Nucleus accumbens (tissue), 56 donors: ENCODE measurements around the gene FBLN5.

Experiments
- DNase-seq, 56 donors: peaks; one replicate each; lab custom pipeline; 2025; lab: John Stamatoyannopoulos, UW

The FBLN5 gene

GRCh38 chr14:91947475-91948184, at the start of gene FBLN5:
Gene FBLN5 (minus strand): TSS chr14:91947694. CDS start chr14:91947229, 465 bp downstream.
- peak in 14 of 56 donors; percentile 3 to 56 (median 31) for DNase-seq

- DNase-seq: no peak
Measured at GRCh38 chr14:91996948-91997371, 49.5 kb upstream of the FBLN5 start.

GRCh38 chr14:91987192-91987591, 39.7 kb upstream of the FBLN5 start:
- no peak for DNase-seq

- DNase-seq: no peak
Measured at GRCh38 chr14:91985521-91986255, 38.2 kb upstream of the FBLN5 start.

DNA sequence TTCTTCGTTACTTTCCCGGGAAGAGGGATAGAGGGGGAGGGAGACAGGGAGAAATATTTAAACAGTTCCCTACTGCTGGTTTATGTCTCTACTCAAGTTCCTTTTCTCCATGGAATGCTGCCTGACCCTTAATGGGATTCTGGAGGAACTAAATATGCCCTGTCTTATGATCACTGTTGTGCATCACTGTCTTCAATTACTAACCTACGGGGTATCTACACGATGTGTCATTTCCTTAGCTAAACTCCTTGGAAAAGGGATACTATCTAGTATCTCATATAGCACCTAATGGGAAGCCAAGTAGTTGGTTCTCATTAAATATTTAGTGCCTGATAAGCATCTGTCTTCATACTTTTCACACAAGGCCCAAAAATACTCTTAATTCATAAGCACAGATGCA, 37.5 kb upstream of the FBLN5 start:
- no peak for DNase-seq

- DNase-seq: no peak
Measured at GRCh38 chr14:91983588-91983987, 36.1 kb upstream of the FBLN5 start.

DNA sequence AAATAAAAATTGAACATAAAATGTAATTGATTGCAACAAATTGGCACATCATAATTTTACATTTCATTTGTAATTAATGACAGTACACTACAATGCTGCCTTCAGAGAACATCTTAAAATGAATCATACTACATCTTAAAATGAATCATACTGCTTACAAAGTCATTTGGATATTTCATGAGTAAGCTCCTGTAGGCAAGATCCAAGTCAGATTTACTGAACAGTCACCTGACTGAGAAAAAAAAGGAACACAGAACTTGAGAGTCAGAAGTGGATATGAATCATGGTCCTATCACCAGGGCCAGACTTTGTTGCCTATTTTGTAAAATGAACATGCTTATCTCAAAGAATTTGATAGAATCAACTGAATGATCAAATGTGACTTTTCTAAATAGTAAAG, 32.7 kb upstream of the FBLN5 start:
- DNase-seq: peak in 1 of 56 donors; percentile 17

DNA sequence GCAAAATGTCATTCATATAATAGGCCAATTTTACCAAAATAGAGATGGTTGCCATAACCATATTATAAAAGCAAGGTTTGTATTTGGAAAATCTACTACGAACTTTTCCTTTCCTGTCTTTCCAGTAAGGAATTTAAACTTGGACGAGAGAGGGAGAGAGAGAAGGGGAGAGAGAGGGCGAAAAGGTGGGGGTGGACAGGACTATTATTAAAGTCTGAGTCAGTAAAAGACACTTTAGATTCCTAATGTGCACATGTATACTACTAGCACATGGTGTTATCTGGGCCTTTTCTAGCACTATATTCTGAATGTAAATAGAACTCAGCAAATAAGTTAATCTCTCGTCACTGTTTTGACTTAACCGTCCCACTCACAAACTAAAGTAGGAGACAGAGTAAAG, 30.4 kb upstream of the FBLN5 start:
- DNase-seq: no peak

DNA sequence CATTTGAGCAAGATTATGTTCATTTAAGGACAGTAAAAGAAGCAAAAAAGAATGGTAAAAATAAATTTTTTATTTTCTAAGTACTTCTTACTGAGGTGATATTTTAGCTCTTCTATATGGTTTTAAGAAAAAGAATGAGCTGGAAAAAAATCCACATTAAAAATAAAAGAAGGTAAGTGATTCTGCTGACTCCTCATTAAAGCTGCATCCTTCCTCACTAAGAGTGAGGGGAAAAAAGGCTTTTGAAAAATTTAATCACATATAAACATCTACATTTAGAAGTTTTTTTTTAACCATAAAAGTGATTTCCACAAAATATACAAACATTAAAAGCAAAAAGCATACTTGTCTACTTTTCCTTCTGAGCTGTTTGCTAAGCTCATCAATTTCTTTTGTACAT, 28.3 kb upstream of the FBLN5 start:
- DNase-seq: no peak

- DNase-seq: no peak
Measured at GRCh38 chr14:91971188-91971778, 23.8 kb upstream of the FBLN5 start.

GRCh38 chr14:91968280-91968679, 20.8 kb upstream of the FBLN5 start:
- DNase-seq: no peak

DNA sequence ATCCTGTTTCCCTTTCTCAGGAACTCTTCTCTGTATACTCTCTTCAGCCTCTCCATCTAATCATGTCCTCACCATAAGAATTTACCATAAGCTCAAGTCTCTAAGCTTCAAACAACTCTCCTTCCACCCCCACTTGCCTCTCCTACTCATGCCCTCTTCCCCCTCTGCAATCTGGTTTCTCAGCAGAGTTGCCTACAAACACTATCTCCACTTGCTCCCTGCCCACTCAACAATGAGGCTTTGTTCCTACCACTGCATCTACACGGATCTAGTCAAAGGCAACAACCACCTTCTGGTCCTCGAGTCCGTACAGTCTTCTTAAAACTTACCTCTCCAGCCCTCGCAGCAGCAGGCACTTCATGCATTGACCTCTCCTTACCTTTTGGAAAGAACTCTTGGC, 17.2 kb upstream of the FBLN5 start:
- DNase-seq: no peak

DNA sequence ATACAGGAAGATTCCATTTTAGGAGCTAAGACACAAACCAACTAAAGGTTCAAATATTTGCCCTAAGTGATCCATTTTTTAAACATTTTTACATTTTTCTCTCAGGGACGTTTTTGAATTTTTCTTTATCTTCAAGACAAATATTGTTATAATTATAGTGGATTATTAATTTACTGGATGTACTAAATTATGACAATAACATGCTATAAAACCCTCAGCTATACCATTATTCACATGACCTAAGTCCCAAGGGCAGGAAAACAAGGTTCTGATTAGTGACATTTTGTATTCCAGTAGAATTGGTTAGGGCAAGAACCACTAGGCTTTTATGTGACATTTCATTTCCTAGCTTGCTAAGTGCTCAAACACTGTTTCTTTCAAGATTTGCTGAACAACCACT, 16.5 kb upstream of the FBLN5 start:
- DNase-seq: no peak

GRCh38 chr14:91963465-91963864, 16.0 kb upstream of the FBLN5 start:
- DNase-seq: no peak

GRCh38 chr14:91961297-91962220, 14.1 kb upstream of the FBLN5 start:
- no peak for DNase-seq

DNA sequence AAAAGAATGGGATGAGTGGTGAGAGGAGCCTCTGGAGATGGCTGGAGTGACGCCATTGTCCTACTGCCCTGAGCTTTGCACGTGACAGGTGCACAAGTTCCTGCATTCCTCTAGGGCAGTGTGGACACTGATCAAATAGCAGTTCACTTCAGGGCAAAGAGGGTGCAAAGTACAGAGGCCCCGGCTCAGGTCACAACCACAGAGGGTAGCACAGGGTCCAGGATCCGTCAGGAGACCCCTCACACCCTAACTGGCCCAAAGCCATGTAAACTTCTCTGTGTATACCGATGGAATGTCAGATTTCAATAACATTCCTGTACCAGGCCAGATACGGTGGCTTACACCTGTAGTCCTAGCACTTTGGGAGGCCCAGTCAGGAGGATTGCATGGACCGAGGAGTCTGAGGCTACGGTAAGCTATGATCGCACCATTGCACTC, 10.4 kb upstream of the FBLN5 start:
- no peak for DNase-seq

GRCh38 chr14:91956616-91957015, 9.1 kb upstream of the FBLN5 start:
- DNase-seq: no peak

DNA sequence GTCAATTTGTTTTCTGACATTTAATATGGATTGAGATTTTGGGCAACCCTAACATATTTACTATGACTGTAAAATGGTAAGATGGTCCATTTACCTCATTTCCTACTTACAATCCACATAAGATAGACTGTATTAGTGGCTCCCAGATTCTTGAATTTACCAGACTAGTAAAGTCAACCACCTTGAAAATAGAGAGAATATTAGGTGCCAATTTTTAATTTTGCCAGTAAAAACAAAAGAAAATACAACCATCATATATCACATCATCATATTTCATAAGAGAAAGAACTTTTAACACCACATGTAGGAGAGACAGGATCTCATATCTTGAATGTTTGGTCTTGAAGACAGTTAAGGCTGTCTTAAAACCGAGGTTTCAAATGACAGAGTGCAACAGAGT, 7.7 kb upstream of the FBLN5 start:
- DNase-seq: no peak

- no peak for DNase-seq
Measured at GRCh38 chr14:91953170-91953985, 5.9 kb upstream of the FBLN5 start.
